ENCODE results near the gene FBXO9.

Gene FBXO9

DNA sequence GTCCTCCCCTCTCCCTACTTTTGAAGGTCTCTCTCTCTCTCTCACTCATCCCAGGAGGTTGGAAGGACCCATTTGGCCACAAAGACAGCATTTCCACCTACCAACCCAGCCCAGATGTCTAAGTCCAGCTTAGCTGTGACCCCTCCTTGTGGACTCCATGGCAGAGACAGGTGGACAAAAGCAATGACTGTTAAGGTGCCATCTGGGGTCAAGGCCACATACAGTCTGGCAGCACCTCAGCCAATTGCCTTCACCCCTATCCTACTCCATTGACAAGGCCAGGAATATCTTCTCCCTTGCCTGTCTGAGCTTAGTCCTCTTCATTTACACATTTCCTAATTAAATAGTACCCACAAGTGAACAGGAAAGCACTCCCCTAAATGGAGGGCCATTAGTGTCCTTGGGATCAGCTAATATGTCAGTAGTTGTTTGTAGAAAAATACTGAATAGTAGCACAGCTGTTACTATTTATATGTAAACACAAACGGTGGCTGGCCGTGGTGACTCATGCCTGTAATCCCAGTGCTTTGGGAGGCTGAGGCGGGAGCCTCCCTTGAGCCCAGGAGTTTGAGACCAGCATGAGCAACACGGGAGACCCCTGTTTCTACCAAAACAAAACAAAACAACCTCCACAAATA, 54.7 kb downstream of the FBXO9 start:
- TF ChIP-seq, protein P1, sequence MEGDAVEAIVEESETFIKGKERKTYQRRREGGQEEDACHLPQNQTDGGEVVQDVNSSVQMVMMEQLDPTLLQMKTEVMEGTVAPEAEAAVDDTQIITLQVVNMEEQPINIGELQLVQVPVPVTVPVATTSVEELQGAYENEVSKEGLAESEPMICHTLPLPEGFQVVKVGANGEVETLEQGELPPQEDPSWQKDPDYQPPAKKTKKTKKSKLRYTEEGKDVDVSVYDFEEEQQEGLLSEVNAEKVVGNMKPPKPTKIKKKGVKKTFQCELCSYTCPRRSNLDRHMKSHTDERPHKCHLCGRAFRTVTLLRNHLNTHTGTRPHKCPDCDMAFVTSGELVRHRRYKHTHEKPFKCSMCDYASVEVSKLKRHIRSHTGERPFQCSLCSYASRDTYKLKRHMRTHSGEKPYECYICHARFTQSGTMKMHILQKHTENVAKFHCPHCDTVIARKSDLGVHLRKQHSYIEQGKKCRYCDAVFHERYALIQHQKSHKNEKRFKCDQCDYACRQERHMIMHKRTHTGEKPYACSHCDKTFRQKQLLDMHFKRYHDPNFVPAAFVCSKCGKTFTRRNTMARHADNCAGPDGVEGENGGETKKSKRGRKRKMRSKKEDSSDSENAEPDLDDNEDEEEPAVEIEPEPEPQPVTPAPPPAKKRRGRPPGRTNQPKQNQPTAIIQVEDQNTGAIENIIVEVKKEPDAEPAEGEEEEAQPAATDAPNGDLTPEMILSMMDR (IDR thresholded peaks at IDR 0.05; ENCODE audit: low read depth, low read length, missing control alignments): no peak
- no peak overlapping the region for H3K4me3 ChIP-seq (ENCODE audit: low read depth, low read length)
- in situ Hi-C loops (cut with HindIII; ENCODE audit: low sequenced_read_pairs): no loop called here
- DNase-seq (ENCODE audit: low read depth): no peak

GRCh38 chr6:53124131-53124800, 59.1 kb downstream of the FBXO9 start:
- TF ChIP-seq, protein P1 (IDR thresholded peaks at IDR 0.05; ENCODE audit: low read depth, low read length, missing control alignments): no peak
- no peak for DNase-seq (ENCODE audit: low read depth)
- H3K4me3 ChIP-seq (ENCODE audit: low read depth, low read length): no peak overlapping the region
- in situ Hi-C loops (cut with HindIII; ENCODE audit: low sequenced_read_pairs): no loop called here

GRCh38 chr6:53125276-53125675, 60.1 kb downstream of the FBXO9 start:
- H3K4me3 ChIP-seq (ENCODE audit: low read depth, low read length): no peak overlapping the region
- no peak for DNase-seq (ENCODE audit: low read depth)
- in situ Hi-C loops (cut with HindIII; ENCODE audit: low sequenced_read_pairs): no loop called here
- TF ChIP-seq, protein P1 (IDR thresholded peaks at IDR 0.05; ENCODE audit: low read depth, low read length, missing control alignments): no peak

DNA sequence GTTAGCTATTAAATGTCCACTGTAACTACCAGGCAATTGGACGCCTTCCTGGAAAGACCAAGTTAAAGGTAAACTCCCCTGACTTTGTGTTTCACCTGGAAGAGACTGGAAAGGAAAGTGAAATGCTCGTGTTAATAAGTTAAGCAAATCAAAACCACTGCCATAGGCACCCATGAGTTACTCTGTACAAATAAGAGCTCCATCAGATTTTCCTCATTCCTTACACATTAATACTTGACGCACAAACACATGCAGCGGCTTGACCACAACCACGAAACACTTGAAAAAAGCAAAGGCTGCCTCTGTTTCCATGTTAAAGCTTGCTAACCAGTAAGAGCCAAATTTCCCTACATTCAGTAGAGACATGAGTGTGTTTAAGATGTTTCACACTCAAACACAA, 63.6 kb downstream of the FBXO9 start:
- in situ Hi-C loops (cut with HindIII; ENCODE audit: low sequenced_read_pairs): no loop called here
- TF ChIP-seq, protein P1 (IDR thresholded peaks at IDR 0.05; ENCODE audit: low read depth, low read length, missing control alignments): no peak
- no peak overlapping the region for H3K4me3 ChIP-seq (ENCODE audit: low read depth, low read length)
- no peak for DNase-seq (ENCODE audit: low read depth)

DNA sequence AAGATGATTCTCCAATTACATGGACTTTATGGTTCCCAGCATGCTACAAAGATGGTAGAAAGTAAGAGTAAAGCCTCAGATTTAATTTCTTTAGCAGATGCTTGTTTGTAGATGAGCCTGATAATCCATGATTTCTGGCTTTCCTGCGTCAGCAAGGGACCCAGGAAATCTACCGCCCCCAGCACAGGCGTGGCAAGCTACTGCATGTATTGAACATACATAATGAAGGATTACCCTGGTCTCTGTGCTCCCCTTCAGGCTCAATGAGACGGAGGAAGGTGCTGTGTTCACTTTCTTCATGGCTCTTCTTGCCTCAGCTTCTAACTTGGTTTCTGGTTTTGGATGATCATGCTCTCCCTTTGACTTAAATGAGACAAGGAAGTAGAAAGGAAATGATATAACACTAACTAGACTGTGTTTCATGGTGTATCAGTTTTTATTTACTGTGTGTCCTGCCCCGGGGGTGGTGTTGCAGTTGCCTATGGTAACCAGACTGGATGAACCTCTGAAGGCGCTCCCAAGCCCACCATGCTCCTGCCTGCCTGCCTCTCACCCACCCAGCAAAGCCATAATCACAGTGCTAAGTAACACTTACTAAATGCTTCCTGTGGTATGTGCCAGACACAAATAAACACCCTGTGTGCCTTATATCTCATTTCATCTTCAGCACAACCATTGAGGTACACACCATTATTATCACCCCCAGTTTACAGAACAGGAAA, 65.5 kb downstream of the FBXO9 start:
- no peak for DNase-seq (ENCODE audit: low read depth)
- TF ChIP-seq, protein P1 (IDR thresholded peaks at IDR 0.05; ENCODE audit: low read depth, low read length, missing control alignments): no peak
- in situ Hi-C loops (cut with HindIII; ENCODE audit: low sequenced_read_pairs): no loop called here
- H3K4me3 ChIP-seq (ENCODE audit: low read depth, low read length): no peak overlapping the region

DNA sequence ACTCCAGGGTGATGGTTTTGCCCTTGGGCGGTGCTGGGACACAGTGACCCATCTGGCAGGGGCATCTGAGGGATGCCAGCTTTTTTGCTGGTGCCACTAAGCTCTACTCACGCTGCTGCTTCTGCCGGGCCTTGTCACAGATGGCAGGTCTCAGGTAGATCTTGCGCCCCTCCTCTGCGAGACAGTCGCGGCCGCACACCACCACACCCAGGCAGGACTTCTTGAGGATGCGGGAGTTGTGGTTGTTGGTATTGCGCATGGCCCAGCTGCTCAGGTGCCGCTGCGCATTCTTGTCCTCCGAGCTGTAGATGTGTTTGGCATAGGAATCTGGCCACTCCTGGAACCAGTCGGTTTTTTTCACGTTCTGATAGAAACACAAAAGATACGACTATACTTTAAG, 68.8 kb downstream of the FBXO9 start:
- in situ Hi-C loops (cut with HindIII; ENCODE audit: low sequenced_read_pairs): no loop called here
- TF ChIP-seq, protein P1 (IDR thresholded peaks at IDR 0.05; ENCODE audit: low read depth, low read length, missing control alignments): no peak
- DNase-seq (ENCODE audit: low read depth): no peak
- H3K4me3 ChIP-seq (ENCODE audit: low read depth, low read length): no peak overlapping the region
